Mammary epithelial cell (primary cell): ENCODE results near the gene SCN3B.

Experiments
- CTCF ChIP-seq, 2 donors: IDR thresholded peaks in 1 of 2; conservative IDR thresholded peaks in 1 of 2; 2 replicates each; pipeline ENCODE4 v1.5.1; 2011 to 2012; ENCODE audit warnings: inconsistent platforms in 2 of 2, low read length in 2 of 2, mild to moderate bottlenecking in 2 of 2, control low read depth in 1 of 2, low read depth in 1 of 2; ENCODE audit not compliant: insufficient read depth in 1 of 2; ENCODE audit errors: extremely low read depth in 1 of 2
- EZH2 ChIP-seq: IDR thresholded peaks from 2 replicates; pipeline ENCODE4 v1.6.1; 2012; ENCODE audit warnings: low read length, inconsistent platforms, borderline replicate concordance

- TF ChIP-seq CTCF (conservative IDR thresholded peaks at IDR 0.05 in 1 of 2, IDR thresholded peaks at IDR 0.05 in 1 of 2; ENCODE audit: extremely low read depth in 1 of 2, insufficient read depth in 1 of 2, low read depth in 1 of 2, low read length in 2 of 2) (no peak), EZH2 (no peak)
Measured at GRCh38 chr11:123587559-123587958, 66.9 kb downstream of the SCN3B start.
